ENCODE measurements around the gene RBPJL. TPM values are rescaled to one million over a fixed set of nuclear protein-coding genes. Genes with fewer than 3 reads are reported as not detected.

RBPJL gene
- total and polyA plus RNA-seq, 2 of the 8 experiments (the other 6 are each of a cell fraction or from before 2014, with no cell fraction given) = 0.67 to 1.3 TPM

- TF ChIP-seq SRF (IDR thresholded peaks at IDR 0.05; ENCODE audit: low read depth, low read length) = no peak
- TF ChIP-seq GABPA (IDR thresholded peaks at IDR 0.05; ENCODE audit: borderline replicate concordance, insufficient read depth, low read length) = no peak
- no peak for TF ChIP-seq MAFK (IDR thresholded peaks at IDR 0.05; ENCODE audit: low read depth, low read length)
- TF ChIP-seq TAF7 (optimal IDR thresholded peaks at IDR 0.05; ENCODE audit: borderline replicate concordance, low read depth, low read length) = no peak
- no peak for TF ChIP-seq JUND (IDR thresholded peaks at IDR 0.05; ENCODE audit: low read length)
- peak; percentile 71 for TF ChIP-seq MAX (IDR thresholded peaks at IDR 0.05)
- TF ChIP-seq NANOG (IDR thresholded peaks at IDR 0.05; ENCODE audit: insufficient read depth, low read depth, low read length, poor library complexity, severe bottlenecking) = no peak
- TF ChIP-seq USF2 (IDR thresholded peaks at IDR 0.05; ENCODE audit: low read length) = peak; percentile 90
- no peak for TF ChIP-seq ZNF274 (IDR thresholded peaks at IDR 0.05; ENCODE audit: borderline replicate concordance, extremely low read depth, low read length)
- 0 out of 2 replicates have a peak, but pooled peaks have one; percentile 35 for TF ChIP-seq SP1 (IDR thresholded peaks at IDR 0.05; ENCODE audit: low read depth, low read length)
- TF ChIP-seq CHD2 (IDR thresholded peaks at IDR 0.05; ENCODE audit: low read length) = no peak
- TF ChIP-seq ATF2 (IDR thresholded peaks at IDR 0.05; ENCODE audit: low read length) = 0 out of 2 replicates have a peak, but pooled peaks have one; percentile 45
- no peak for TF ChIP-seq E2F6 (IDR thresholded peaks at IDR 0.05)
- no peak for TF ChIP-seq EP300 (IDR thresholded peaks at IDR 0.05; ENCODE audit: borderline replicate concordance in 1 of 2, low read depth in 2 of 2, low read length in 2 of 2)
- TF ChIP-seq TBP (IDR thresholded peaks at IDR 0.05; ENCODE audit: low read depth, low read length) = no peak
- 0 out of 2 replicates have a peak, but pooled peaks have one; percentile 18 for TF ChIP-seq ATF3 (IDR thresholded peaks at IDR 0.05; ENCODE audit: insufficient read depth, low read depth, low read length)
- TF ChIP-seq KDM4A (IDR thresholded peaks at IDR 0.05; ENCODE audit: low read depth, low read length, severe bottlenecking) = no peak
These were observed 34.3 kb downstream of the RBPJL start (continued) for GRCh38 chr20:45340951-45341350.
